NAMALWA (cell line): ENCODE data around the gene NUDT22.
A peak's percentile ranks its signal among the peaks of the same experiment; 100 is the strongest.
"Not testable (repeated sequence)": the region's sequence is repeated elsewhere in the genome, so short reads cannot be mapped to it uniquely, and the experiment has no call there.

Experiments used
- DNase-seq: peaks from one replicate; pipeline ENCODE4 v3.0.0-alpha.2; 2015; ENCODE audit warnings: low spot score

Gene NUDT22

DNA sequence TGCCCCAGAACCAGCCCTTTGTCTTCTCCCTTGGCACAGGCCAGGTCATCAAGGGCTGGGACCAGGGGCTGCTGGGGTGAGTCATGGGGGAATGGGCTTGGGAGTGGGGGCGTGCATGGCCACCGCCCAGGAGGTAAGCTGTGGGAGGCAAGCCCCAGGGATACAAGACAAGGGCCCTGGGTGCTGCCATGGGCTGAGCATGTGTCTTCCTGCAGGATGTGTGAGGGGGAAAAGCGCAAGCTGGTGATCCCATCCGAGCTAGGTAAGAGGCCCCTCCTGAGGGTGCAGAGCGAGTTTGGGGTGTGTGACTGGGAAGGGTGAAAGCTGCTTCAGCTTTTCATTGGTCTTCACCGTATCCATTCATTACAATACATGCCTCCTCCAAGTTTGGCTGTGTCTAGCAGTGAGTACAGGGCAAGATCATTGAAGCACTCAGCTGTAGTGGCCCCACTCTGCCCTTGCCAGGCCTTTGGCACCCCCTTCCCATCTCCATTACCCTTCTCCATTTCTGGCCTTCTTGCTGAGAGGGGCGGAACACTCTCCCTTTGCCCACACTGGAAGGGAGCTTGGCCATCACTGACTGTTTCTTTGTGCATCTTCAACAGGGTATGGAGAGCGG is 17.3 kb downstream of the NUDT22 start:
- no peak for DNase-seq

DNA sequence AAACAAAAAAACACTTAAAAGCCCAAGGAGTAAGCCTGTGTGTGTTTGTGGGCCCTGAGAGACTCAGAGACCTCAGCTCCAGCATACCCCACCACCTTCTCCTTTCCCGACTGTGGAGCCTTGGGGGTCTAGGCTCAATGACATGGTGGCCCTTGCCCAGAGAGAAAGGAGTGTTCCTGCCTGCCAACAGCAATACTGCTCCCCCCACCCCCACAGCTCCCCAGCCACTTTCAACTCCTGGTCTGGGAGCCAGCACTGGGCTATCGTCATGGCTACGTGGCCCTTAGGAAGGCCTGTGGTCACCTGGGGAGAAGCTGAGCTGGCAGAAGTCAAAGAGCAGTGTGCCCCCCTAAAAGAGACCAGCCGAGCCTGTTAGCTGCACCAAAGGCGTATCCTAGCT is 18.0 kb downstream of the NUDT22 start:
- DNase-seq: no peak

DNA sequence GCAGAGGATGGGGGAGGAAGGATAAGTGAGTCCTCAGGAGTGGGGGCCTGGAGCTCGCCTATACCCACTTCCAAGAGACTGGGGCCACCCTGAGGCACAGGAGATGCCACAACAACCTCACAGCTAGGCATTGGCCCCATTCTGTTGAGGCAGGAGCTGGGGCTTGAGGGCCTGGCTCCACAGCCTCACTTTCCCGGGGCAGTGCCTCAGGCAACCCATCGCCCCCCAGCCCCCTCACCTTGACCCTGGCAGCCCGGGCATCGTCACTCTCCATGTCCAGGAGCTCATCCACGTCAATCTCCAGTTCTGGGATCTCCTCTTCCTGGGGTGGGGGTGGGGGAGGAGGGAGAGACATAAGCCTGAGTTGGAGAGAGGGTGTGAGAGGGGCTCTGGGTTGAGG is 18.9 kb downstream of the NUDT22 start:
- DNase-seq: no peak

DNA sequence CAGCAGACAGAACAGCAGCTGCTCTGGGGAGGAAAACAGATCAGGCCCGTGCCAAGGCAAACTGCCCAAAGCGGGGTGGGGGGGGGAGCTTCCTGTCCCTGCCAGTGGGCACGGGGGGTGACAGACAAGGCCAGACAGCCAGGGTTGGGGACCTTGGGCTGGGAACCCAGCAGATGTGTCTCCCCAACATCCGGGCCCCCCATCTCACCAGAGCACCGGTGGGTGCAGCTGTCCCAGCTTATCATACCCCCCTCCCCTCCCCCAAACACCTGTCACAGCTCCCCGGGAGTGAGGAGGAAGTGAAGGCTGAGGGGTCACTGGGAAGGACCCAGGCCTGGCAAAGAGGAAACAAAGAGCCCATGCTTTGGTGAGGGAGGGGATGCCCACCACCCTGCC is 19.3 kb downstream of the NUDT22 start:
- DNase-seq: peak; percentile 58

DNA sequence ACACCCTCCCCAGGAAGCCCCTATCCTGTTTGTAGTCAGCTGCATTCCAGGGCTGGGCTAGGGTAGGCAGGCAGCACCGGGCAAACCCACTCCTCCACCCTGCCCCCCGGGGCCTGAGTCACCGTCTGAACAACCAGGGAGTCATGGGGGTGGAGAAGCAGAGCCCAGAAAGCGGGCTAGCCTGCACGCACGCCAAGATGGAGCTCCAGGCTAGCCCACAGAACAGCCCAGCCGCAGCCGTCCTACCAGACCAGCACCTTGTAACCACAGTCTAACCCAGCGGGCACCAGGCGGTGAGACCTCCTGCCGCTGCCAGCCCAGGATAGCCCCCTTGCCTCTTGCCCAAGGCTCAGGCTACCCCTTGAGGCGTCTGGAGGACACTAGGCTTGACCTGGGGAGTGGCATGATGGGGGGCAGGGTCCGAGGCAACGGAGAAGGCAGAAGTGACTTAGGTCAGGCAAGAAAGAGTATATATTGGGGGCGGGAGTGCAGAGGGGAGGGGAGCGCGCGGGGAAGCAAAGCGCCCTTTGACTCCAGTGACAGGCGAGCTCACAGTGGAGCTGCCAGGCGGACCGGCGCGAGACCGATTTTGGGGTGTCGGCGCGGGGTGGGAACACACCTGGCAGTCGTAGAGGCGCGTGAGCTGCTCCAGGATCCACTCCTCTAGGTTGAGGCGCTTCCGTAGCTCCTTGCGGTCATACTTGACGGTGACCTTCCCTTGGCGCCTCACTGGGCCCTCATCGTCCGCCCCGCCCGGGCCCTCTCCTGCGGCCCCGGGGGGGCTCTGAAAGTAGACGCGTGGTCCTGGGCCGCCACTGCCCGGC is 19.9 kb downstream of the NUDT22 start:
- DNase-seq: peak; percentile 77

DNA sequence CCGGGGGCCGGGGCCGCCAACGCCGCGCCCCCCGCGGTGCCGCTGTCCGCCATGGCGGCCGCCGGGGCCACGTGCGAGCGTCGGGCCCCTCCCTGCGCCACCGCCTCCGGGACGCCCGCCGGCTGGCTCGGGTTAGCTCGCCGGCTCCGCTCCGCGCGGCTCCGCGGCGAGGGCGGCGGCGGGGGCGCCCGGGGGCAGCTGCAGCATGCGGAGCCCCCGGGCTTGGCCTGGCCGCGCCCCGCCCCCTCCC is 20.5 kb downstream of the NUDT22 start:
- not testable (repeated sequence) for DNase-seq

DNA sequence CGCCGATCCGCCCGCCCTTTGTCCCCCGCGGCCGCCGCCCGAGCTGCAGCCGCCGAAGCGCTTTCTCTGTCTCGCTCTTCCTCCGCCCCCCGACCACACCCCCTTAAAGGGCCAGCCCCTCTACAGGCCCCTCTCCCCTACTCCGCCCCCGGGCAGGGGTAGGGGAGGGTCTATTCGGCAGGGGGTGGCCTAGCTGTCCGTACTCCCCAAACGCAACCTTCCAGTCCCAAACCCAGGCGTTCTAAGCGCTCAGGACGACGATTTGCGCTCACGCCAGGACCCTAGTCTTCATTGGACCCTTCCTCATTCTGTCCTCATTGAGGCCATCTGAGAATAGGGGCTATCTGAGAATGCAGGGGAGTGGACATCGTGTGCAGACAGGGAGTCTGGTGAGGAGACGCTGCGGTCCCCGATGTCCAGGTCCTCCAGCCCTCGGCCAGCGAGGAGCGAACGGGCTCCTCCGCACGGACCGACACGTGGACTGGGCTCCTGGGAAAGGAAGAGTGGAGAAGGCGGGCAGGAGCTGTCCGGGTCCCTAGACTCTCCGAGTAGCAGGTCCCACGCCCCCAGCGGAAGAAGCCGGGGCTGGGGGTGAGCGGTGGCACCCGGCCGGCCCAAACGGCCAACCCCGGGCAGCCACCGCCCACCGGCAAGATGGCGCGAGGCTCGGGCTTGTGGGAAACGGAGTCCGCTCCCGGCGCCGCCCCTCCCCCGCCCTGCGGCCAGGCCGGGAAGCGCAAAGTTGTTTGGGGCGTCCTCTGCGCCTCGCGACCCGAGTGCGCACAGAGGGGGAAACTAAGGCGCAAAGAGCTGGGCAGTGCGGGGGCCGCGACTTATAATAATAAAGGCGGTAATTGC is 21.0 kb downstream of the NUDT22 start, which contains the start of gene PPP1R14B:
TSS of gene PPP1R14B (minus strand) at position 73 of the 858 bp plus-strand sequence. CDS start 270 bp downstream, outside the sequence.
- peak; percentile 87 for DNase-seq

DNA sequence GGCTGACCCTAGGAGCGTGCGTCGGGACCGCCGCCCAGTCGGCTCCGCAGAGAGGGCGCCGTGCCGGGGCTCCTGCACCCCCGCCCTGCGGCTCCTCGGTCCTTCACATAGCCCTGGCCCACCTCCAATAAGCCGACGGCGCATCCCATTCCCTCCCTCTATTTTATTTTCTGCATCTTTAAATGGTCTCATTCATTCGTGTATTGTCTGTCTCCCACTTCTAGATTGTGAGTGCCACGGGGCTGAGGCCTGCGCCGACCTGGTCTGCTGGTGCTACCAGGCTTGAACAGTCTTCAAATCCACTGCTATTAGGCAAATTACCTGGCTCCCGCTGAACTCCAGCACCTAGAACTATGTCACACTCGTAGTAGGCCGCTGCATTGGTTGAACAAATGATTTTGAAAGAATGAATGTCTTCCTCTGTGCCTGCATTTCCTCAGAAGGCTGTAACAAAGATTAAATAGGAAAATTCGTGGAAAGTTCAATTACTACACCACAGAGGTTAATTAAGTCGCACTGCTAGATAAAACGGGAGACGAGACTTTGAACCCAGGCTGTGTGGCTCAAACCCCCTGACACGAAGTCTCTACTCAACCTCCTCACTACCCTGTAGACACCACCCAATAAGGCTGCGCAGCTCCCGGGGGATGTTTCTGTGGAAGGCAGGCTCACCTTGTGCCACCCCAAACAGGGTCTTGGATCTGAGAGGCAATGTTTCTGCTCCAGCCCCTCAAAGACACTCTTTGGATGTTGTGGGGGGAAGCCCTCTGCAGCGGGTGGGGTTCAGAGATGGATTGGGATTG is 21.9 kb downstream of the NUDT22 start:
- no peak for DNase-seq

DNA sequence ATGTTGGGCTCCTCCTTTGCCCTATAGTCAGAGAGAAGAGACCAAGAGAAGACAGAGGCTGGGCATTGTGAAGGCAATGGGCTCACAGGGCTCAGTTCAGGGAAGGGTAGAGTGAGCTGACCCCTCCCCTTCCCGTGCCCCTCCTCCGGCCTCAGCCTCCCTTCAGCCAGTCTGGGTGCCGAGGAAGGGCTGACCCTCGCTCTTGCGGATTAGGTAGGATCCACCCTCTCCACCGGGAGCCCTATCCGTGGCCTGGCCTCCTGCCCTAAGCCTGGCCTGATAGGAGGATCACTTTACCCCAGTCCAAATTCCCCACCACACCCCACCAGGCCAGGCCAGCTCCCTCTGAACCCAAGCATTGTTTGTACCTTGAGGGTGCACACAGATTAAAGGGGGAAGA is 22.5 kb downstream of the NUDT22 start:
- DNase-seq: no peak

DNA sequence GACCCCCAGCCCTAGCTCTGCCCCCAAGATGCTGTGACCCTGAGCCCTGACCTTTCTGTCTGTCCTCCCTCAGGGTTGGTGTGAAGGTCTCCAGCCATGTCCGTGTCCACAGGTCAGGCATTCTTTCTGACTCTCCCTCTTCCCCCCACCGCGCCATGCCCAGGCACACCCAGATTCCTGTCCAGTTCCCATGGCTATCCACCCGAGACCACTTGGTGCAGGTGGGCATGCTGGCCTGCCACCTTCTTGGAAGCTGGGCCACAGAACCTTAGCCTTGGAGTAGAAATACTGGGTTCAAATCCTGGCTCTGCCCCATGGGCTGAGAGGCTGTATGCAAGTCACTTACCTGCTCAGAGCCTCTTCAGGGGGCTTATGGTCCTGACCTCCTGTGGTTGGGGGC is 23.0 kb downstream of the NUDT22 start:
- no peak for DNase-seq

DNA sequence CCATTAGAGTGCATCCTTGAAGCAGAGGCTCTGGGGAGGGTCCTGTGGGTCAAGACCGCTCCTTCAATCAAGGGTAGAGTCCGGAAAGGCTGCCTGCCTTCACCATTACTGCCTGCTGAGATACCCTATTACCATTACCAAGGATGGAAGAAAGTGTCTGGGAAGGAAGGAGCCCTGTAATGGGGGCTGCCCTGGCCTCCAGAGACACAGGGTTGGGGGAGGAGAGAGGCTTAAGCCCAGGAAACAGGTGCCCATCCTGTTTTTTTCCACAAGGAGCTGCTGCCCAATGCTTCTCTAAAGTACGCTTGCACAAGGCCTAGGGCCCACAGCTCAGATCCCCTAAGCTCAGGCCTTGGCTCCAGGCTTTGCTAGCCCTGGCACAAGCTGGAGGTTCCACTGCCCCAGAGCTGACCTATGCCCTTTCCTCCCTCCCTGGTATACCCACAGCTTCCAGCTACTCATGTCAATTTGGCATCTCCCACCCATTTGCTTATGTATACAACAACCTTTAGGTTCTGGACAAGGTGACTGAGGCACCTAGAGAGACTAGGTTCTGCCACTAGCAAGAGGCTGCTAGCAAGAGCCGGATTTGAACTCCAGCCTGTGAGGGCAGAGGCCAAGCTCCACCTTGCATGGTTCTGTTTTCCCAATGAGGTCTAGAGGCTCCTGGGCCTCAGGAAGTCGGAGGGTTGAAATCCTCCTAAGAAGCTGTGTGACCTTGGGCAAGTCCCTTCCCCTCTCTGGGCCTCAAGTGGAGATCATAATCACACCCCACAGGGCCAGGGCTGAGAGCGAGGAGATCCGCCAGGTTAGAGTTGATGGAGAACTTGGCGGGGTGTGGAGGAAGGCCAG is 23.7 kb downstream of the NUDT22 start:
- DNase-seq: no peak

DNA sequence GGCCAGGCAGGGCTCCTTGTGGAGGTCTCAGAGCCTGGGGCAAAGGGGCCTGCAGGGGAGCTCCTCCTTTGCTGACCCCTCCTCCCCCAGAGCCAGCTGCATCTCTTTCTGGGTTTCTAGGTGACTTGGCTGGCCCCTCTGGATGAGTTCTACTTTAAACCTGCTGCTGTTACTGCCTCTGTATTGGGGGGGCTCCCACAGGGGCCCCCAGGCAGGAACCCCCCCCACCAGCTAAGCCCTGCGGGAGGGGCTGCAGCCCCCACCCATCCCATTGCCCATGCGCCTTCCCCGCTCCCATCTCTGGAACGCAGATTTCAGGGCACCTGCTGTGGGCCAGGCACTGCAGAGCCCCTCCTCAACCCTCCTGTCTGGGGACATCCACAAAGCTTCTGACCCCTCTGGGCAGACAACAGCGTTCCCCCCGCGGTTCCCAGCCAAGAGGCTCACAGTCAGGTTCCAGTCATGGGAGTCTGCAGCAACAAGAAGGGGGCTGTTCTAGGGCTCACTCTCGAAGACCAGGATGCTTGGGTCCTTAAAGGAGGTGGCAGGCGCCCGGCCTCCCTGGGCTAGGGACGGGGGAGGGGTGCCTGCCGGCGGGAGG is 24.4 kb downstream of the NUDT22 start:
- no peak for DNase-seq

DNA sequence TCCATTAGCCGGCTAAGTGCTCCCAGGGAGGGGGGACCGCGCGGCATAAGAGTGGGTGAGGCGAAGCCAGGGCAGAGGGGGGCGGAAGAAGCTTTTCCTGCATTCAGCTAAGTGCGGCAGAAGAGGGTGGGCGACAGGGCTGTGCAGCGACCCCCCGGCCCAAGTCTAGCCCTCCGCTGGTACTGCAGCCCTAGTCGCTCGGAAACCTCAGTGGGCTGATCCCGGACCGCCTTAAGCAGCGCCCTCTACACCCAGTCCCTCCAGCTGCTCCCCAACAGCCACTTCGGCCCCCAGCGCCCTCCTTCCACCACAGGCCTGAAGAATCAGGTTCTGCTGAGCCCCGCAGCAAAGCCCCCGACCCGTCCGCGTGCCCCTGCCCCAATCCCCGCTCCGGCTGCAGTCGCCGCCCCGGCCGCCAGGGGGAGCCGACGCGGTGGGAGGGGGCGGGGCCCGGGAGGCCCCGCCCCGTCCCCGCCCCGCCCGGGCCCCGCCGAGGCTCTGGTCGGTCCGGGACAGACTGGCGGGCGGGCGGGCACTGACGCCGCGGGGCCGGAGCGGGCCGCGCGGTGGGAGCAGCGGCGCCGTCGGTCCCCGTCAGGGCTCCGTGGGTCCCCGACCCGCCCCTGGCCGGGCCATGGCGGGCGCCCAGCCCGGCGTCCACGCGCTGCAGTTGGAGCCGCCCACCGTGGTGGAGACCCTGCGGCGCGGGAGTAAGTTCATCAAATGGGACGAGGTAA is 25.1 kb downstream of the NUDT22 start, which contains the start of gene PLCB3:
TSS of gene PLCB3 (plus strand) at position 515 of the 737 bp plus-strand sequence. CDS start at position 635, 120 bp downstream.
- peak; percentile 68 for DNase-seq

DNA sequence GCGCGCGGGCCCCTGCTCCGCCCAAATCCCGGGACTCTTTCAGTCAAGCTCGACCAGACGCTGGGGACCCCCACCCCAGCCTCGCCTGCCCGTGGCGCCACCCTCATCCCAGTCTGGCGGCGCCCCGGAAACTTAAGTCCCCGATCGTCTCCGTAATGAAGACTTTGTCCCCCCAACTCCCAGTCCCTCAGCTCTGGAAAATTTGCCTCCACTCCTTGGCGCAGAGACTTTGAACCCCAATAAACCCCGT is 25.6 kb downstream of the NUDT22 start:
- no peak for DNase-seq

DNA sequence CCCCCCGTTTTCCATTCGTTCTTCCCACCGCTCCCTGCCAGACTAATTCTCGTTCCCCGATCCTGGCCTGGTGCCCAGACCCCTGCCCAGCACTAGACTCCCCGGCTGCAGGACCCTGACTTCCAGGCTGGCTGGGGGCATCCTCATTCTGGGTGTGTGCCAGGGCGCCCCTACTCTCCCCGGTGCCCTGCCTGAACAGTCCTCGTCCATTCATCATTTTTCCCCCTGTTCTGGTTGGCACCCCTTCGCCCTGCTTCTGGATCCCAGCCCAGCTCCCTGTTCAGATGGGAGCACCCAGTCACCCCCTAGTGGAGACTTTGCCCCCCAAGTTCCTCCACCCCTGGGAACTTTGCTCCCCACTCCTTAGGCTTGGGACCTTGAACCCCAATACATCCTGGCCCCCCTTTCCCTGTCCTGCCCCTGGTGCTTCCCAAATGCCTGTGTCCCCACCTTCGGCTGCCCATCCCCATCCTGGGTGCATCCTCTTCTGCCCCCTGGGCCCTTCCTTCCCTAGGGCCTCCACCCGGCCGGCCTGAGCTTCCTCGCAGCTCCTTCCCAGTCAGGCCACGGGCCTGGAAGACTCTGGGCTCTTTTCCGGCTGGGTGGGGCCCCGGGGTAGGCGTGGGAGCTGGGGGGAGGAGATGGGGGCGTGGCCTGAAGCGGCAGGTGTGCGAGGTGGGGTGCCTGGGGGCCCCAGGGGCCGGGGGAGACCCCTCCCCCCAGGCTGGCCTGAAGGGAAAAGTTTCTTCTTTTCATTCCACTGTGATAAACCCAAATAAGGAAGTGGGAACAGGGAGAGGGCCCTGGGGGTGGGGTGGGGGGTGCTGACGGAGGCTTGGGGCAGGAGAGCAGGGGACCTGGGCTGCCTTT is 26.2 kb downstream of the NUDT22 start:
- DNase-seq: no peak

DNA sequence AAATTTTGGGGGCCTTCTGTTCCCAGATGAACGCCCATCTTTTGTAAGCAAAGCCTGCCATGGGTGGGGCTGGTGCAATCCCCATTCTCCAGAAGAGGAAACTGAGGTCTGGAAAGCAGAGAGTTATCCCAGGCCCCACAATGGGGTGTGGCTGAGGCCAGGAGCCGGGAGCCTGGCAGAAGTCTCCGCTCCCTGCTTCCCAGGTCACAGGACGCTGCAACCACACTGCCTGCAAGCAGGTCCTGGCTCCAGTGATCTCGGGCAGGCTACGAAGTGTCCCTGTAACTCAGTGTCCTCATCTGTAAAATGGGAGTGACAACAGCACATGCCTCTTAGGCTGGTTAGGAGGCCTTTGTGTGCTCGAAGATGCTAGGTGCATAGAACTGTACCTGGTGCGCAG is 27.0 kb downstream of the NUDT22 start:
- no peak for DNase-seq

DNA sequence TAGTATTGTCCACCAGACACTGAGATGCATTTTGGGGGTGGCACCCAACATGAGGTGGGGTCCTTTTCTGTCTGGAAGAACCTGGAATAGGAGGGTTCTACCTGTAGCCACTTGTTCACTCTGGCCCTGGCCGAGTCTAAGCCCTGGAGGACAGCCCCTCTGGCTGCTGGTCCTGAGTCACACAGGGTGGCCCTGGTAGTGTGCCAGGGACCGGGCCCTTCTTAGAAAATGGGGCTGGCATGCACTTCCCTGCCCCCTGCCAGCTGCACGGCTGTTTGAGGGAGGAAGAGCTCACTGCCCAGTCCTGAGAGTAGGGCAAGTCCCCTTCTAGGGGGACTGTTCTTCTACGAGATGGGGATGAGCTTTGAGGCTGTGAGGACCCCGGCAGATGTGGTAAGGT is 27.4 kb downstream of the NUDT22 start:
- no peak for DNase-seq

DNA sequence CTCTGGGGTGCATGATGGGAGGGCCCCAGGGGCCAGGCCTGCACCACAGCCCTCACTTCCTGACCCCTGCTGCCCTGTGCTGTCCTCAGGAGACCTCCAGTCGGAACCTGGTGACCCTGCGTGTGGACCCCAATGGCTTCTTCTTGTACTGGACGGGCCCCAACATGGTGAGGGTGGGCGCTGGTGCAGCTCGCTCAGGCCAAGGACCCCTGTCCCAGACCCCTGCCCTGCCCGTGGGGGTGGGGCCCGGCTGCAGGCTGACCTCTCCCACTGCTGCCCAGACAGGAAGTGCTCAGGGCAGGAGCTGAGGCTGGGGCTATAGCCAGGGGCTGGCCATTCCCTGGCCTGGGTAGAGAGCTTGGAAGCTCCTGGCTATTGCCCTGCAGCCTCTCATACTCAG is 28.3 kb downstream of the NUDT22 start:
- no peak for DNase-seq
